GM19035 (cell line): ENCODE measurements around the gene VPS72.

Experiments used
- ATAC-seq: cut with Tn5 transposase; IDR thresholded peaks from one replicate; pipeline ENCODE4 v1.9.1; 2021; ENCODE audit not compliant: unreplicated experiment

The VPS72 gene

GRCh38 chr1:151146072-151146411 is 44.0 kb downstream of the VPS72 start:
- peak; percentile 8 for ATAC-seq

- ATAC-seq: no peak
Observed at GRCh38 chr1:151145304-151146071, 44.5 kb downstream of the VPS72 start.

GRCh38 chr1:151144474-151145303 is 45.3 kb downstream of the VPS72 start:
- no peak for ATAC-seq

- ATAC-seq: no peak
Observed at GRCh38 chr1:151143986-151144385, 46.0 kb downstream of the VPS72 start.

GRCh38 chr1:151143057-151143435 is 47.0 kb downstream of the VPS72 start:
- ATAC-seq: no peak

GRCh38 chr1:151142411-151143056 is 47.5 kb downstream of the VPS72 start:
- no peak for ATAC-seq

GRCh38 chr1:151137789-151138188 is 52.2 kb downstream of the VPS72 start:
- no peak for ATAC-seq

GRCh38 chr1:151135433-151136385 is 54.3 kb downstream of the VPS72 start:
- no peak for ATAC-seq

GRCh38 chr1:151134991-151135390 is 55.0 kb downstream of the VPS72 start:
- no peak for ATAC-seq

GRCh38 chr1:151134396-151134795 is 55.6 kb downstream of the VPS72 start:
- ATAC-seq: no peak

- ATAC-seq: no peak
Observed at GRCh38 chr1:151133018-151133806, 56.8 kb downstream of the VPS72 start.

- no peak for ATAC-seq
Observed at GRCh38 chr1:151132335-151133017, 57.5 kb downstream of the VPS72 start.

GRCh38 chr1:151131701-151132334 is 58.2 kb downstream of the VPS72 start:
- ATAC-seq: no peak

GRCh38 chr1:151130987-151131586 is 58.9 kb downstream of the VPS72 start:
- ATAC-seq: no peak

- no peak for ATAC-seq
Observed at GRCh38 chr1:151128800-151129199, 61.2 kb downstream of the VPS72 start.
